Limb (tissue), 2 donors: ENCODE data around the gene APMAP.
A peak's percentile ranks its signal among the peaks of the same experiment; 100 is the strongest.
"Not testable (repeated sequence)": the region's sequence is repeated elsewhere in the genome, so short reads cannot be mapped to it uniquely, and the experiment has no call there.

ENCODE experiments used
- DNase-seq, 2 donors: peaks; one replicate each; pipeline ENCODE4 v3.0.0-alpha.2; 2016; ENCODE audit errors: extremely low spot score in 2 of 2

Gene APMAP

DNA sequence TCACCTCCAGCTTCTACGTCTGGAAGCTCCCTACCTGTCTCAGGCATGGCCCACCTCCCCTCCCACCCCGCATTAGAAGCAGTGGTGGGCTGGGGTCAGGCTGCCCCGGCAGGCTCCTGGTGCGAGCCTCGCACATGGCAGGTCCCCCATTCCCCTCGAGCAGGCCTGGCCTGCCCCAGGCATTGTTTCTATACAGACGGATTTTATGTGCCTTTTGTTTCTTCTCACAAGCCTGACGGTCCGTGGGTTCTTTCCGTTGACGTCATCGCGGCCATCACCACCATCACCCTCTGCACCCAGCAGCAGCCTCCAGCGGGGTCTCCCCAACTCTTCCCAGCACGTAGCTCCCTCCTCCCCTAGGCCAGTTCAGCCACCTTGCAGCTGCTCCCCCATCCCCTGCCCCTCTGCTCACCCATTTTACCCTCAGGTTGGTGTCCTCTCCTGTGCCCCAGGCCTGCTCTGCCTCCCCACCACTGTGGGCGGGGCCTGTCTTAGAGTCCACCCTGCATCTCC, 38.9 kb downstream of the APMAP start:
- DNase-seq = peak in 1 of 2 donors; percentile 26

DNA sequence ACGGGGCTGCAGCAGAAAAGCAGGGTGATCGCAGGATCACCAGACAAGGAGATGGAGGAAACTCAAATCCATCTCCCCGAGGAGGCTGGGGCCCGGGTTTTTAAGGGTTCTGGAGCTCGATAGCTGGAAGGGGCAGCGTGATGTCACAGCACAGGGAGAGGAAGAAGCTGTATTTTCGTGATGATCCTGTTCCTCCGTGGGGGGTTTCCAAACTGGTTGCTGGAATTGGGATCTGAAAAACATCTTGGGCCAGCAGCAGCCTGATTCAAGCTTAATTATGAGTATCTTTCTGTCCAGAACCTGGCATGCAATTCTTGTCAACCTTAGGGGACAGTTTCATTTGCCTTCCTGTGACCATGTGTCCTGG, 39.4 kb downstream of the APMAP start:
- DNase-seq = no peak

DNA sequence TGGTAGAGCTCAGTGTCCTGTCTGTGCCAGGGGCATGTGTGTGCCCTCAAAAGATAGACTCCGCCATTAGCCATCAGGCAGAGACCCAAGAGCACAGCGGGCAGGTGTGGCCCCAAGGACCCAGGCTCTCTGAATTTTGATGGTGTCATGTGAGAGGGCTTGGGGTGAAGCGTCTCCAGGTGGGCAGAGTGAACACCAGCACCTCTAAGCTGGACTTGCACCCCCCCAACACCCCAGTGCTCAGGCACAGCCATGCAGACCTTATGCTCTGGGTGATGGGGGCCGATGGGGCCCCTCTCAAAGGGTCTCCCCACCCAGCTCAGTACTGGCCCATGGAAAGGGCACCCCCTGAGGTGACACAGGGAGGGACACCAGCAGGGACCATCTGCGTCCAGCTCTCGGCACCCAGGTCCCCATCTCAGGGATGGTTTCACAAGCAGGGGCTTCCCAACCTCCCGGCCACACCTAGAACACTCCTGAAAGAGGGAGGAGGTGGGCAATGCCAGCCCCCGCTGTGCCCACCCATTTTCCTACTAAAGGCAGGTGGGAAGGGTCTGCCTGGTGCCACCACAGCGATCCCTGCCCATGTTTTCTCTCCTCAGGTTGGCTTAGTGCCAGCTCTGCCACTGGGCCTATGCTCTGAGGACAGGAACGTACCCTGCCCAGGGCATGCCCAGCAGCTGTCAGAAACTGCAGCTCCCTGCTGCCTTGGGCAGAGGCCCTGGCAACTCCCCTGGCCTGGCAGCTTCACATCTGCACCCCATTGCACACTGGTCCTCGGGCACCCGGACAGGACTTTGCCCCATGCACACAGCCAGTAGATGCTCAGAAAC, 40.0 kb downstream of the APMAP start:
- peak in 1 of 2 donors; percentile 29 for DNase-seq

DNA sequence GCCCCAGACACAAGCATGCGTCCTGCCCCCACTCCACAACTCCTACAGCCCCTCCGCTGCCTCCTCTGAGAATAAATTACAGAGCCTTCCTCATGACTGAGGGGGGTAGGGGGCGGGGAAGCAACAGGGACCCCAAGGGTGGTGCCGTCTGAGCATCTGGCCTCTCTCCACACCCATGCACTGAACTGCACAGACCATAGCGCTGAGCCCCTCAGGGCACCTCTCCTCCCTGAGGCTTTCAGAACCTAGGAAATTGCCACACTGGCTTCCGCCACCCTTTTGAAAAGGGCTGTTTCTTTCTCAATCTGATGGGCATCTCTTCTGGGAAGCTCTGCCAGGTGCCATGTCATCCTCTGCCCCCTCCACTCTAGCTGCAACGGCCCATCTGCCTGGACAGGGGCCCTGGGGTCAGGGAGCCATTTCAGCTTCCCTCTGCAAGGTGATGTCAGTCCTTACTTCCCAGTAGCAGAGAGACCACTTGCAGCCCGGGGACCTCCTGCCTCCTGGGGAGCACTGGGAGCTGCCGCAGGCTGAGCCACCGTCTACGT, 40.9 kb downstream of the APMAP start:
- DNase-seq = peak in 1 of 2 donors; percentile 18

DNA sequence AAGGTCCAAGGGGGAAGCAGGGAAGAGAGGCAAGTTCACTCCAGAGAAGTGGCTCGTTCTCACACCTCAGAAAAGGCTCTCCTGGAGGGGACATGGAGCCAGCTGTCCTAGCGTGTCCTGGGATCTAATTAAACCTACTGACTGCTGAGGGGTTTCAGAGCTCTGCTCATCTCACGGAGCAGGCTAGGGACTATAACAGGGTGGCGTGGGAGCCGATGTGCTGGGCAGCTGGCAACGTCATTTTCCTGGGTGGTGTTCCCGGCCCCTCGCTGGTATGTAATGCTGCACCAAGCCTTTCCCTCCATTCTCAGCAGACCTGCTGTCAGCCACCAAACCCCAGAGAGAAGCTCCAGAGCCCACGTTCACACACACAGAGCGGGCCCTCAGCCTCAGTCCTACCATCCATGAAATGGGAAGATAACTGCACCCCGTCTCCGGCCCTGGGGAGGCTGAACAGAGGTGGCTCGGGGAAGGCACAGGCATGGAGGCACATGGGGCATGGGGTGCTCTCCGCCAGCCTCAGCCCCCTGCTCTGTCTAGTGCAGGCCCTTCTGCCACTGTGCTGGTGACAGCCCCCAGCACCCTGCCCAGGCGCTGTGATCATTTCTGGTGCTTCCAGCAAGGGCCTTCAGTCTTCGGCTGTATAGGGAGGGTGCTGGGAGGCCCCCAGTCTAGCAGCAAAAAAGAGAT, 41.6 kb downstream of the APMAP start:
- peak in 1 of 2 donors; percentile 29 for DNase-seq

DNA sequence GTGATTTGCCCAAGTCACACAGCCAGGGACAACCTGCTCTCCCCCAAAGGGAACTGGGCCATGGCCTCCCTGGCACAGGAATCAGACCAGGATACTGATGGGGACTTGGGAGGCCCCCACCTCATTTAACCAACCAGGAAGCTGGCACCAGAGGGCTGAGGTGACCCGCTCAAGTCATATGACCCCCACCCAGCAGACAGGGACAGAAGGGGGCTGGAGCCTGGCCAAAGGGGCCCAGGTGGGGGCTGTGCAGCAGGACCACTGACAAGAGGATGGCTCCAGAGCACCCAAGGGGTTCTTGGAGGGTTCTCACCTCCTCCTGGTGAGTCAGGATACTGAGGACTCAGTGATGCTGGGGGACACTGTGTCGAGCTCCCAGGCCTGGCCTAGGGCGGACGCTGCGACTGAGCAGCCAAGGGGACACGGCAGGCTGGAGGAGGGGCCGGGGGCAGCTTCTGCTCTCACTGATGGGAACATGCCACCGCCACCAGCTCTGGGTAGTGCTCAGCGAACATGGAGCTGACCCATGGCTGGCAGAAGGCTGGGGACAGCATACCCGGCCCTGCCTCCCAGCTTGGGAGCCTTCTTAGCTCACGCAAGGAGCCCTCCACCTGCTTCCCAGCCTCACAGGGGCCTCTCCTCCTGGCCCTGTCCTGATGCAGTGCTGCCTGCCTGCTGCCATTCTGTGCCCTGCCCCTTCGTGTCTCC, 42.3 kb downstream of the APMAP start:
- DNase-seq = peak in 1 of 2 donors; percentile 28

DNA sequence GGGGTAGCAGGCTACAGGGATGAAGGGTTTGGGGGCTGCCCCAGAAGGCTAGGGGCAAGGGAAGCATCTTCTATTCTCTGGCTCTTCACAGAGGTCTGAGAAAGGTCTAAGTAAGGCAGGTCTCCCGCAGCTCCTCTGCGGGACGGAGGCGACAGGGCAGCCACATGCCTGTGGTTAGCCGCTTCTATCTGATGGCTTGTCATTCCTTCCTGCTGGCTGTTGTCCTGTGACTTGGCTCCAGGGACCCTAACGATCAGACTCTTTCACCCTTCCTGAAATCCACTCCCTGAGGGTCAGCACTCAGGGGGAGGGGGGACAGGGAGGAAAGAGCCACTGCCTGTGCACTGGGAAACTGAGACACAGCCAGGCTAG, 42.8 kb downstream of the APMAP start:
- DNase-seq = no peak

DNA sequence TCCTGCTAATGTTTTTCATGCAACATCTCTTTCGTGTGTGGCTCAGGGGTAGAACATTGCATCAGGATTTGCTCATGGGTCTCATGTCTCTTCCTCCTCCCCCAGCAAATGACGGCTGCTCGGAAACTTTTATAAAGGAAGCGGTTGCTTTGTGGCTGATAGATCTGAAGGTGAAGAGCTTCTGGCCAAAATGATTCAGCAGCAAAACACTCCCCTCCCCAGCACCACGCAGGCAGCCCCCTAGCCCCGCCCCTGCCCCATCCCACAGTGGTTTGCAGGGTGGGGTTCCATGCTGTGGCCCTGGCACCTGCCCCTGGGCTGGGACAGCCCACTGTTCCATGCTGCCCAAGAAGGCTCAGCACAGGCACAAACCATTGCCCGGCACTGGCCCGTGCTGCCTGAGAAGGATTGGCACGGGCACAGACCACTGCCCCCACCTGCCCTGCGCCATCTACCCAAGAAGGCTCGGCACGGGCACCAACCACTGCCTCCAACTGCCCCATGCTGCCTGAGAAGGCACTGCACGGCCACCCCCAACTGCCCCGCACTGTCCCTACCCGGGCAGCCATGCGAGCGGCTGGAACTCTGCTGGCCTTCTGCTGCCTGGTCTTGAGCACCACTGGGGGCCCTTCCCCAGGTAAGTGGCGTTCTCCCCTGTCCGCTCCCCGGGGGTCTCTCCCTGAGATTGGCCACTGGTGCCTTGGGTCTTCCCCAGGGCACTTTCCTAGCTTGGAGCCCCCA, 43.4 kb downstream of the APMAP start, which contains the start of gene CST7:
TSS of gene CST7 (plus strand) at position 331 of the 741 bp plus-strand sequence. CDS start at position 568, 237 bp downstream.
- DNase-seq = peak in 1 of 2 donors; percentile 27

DNA sequence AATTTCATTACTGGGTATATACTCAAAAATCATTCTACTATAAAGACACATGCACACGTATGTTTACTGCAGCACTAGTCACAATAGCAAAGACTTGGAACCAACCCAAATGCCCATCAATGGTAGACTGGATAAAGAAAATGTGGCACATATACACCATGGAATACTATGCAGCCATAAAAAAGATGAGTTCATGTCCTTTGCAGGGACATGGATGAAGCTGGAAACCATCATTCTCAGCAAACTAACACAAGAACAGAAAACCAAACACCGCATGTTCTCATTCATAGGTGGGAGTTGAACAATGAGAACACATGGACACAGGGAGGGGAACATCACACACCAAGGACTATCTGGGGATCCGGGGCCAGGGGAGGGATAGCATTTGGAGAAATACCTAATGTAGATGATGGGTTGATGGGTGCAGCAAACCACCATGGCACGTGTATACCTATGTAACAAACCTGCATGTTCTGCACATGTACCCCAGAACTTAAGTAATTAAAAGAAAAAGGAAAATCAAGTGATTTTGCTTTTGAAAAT, 44.1 kb downstream of the APMAP start:
- not testable (repeated sequence) for DNase-seq

DNA sequence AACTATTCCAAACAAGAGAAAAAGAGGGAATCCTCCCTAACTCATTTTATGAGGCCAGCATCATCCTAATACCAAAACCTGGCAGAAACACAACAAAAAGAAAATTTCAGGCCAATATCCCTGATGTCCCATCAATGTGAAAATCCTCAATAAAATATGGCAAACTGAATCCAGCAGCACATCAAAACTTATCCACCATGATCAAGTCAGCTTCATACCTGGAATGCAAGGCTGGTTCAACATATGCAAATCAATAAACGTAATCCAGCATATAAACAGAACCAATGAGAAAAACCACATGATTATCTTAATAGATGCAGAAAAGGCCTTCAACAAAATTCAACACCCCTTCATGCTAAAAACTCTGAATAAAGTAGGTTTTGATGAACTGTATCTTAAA, 46.2 kb downstream of the APMAP start:
- DNase-seq = not testable (repeated sequence)

DNA sequence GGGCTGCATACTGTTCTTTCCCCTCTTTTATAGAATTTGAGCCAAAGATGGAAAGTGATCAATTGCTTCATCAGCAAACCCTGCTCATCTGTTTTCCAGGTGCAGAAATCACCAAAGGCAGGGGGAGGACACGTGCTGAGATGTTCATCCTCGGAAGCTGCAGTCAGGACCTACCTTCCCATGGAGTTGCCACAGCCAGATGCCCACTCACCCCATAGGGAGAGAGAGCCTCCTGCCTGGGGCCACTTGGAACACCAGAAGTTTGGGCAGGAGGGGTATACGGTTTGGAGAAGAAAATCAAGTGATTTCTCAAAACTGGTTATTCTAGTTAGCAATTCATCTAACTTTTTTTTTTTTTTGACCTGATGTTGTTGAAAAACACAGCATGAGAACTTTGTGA, 48.8 kb downstream of the APMAP start:
- DNase-seq = no peak

DNA sequence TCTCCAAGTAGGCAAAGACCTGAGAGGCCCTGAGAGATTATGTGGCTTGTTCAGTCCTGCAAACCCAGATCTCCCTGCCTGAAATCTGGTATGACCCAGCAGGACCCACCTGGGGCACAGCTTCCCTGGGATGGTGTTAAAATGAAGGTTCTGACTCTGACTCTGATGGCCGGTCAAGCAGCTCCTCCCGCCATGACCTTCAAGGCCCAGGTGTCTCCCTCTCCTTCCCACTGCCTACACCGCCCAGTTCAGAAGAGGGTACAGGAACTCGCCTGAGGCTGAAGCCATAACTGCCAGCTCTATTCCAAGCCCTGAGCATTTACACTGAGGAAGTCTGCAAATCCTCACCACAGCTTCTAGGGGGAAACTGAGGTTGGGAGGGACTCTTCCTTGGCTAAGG, 49.4 kb downstream of the APMAP start:
- peak in 1 of 2 donors; percentile 5 for DNase-seq

DNA sequence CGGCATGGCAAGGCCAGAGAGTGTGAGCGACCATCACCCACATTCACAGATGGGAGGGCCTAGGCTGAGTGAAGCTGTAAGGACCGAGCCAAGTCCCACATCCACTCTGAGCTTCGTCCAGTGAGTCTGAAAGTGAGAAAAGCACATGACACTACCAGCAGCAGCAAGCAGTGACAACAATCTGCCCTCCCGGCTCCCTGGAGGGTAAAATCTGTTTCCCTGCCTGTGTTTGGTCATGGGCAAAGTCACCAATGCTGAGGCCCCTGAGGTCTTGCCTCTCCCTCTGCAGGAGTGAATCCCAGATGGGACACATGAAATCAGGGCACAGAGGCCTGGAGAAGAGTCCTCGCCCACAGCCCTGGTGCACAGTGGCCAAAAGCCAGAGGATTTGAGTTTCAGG, 49.9 kb downstream of the APMAP start:
- peak in 1 of 2 donors; percentile 11 for DNase-seq

DNA sequence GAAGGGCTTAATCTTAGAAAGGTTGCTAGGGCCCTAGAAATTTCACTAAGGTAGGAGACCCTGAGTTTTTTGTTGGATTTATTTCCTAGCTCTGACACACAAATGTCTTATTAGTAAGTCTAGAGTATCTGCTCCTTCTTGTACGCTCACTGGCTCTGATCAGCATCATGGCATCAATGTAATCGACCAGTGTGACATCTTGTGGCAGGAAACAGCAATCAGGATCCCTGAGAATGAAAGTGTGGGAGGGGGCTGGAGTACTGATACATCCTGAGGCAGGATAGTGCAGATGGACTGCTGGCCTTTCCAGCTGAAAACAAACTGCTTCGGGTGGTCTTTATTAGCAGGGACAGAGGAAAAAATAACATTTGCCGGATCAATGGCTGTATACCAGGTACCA, 53.5 kb downstream of the APMAP start:
- peak in 1 of 2 donors; percentile 1 for DNase-seq

DNA sequence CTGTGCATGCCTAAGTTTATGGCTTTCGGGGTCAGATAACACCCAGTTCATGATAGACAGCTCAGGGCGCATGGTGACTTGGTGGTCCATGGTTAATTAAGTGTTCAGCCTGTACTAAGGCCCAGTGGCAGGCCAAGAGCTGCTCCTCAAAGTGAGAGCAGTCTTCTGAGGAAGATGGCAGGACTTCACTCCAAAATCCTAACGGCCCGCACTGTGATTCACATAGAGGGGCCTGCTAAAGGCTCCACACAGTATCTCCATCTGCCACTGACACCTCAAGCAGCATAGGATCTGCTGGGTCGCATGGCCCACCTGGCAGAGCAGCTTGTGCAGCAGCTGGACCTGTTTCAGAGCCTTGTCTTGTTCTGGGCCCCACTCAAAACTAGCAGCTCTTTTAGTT, 54.1 kb downstream of the APMAP start:
- DNase-seq = peak in 1 of 2 donors; percentile 16

DNA sequence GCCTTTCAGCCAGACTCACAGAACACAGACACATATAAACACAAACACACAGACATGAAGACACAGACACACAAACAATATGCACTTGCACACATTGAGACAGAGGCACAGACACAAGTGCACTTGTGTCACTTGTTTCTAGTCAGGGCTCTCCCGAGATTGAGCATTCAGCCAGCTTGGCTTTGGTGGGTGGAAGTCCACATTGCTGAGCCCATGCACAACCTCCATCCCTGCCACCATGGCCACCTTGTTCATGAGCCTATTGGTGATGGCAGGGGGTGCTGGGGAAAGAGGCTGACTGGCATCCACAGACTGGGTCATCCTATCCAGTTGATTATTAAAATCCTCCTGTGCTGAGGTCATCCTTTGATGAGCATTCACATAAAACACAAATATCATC, 55.0 kb downstream of the APMAP start:
- no peak for DNase-seq

DNA sequence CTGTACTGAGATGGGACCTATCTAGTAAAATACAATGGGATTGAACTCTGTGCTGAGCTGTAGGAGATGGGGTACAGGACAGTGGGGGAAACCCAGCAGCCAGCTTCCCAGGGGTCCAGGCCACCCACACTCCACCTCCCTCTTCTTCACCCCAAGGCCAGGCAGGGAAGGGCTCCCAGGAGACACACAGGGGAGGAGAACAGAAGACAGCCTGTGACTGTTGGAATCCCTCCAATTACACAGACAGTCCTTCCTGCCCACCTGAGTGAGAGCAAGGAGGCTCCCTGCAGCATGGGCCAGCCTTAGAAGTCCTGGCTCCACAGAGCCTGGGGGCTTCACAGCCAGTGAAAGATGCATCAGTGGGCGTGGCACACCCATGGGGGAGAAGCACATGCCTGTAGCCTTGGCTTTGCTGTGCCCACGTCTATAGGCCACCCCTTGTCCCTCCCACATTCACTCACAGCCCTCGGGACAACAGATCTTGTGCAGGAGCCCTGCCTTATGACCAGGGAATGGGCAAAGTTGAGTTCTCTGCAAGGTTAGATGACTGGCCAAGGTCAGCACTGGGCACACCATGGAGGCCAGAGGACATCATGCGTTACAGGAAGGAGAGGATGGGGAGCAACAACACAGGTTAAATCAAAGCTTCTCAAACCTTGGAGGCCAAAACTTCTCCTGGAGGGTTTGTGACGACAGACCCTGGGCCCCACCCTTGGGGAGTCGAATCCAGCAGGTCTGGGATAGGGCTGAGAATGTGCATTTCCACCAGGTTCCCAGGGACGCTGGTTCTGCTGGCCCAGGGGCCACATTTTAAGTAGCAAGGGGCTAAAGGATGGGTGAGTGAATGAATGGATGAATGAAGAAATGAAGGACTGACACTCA, 55.8 kb downstream of the APMAP start:
- DNase-seq = peak in 1 of 2 donors; percentile 16

DNA sequence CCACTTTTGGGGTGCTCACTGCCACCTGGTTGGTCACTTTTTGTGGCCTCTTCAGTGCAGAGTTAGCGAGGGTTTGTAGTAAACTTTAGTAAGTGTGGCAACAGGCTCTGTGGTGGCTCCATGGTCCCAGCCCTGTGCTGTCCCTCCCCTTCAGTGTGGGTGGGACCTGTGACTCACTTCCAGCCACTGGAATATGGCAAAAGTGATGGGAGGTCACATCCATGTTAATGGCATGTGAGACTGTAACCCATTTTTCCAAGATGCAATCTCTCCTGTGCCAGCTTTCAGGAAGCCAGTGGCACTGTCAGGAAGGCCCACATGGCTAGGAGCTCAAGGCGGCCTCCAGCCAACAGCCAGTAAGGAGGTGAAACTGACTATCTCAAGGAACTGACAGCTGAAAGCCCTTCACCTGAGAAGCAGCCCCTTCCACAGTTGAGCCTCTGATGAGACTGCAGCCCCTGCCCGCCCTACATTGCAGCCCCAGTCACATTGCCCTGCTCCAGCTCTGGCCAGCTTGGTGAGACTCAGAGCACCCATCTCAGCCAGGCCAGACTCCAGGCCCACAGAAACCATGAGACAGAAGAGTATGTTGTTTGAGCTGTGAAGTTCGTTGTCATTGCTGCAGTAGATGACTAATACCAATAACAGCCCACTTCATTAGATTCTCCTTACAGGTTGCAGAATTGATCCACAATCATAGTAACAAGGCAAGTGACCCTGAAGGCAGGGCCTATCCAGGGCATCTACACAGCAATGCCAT, 56.6 kb downstream of the APMAP start:
- DNase-seq = peak in 1 of 2 donors; percentile 7

DNA sequence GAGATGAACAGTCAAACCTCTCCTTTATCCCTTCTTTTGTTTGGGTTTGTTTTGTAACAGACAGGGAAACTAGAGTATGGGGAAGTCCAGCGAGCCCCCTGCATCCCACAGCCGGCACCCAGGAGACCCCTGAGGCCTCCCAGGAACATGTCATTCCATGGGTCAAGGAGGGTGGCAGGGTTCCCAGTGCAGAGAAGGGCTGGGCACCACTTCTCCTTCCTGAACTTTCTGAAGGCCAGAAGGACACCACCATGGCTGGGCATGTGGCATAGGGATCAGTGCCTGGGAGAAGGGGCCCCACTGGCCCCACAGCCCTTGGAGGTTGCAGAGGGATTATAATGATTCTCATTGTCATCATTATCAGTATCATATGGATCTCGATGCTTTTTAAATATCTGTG, 57.4 kb downstream of the APMAP start:
- DNase-seq = peak in 1 of 2 donors; percentile 5
